GM21529 (cell line): Measurements from ENCODE around the gene SMIM26.
"Not testable (repeated sequence)": the region's sequence is repeated elsewhere in the genome, so short reads cannot be mapped to it uniquely, and the experiment has no call there.

Experiments used
- ATAC-seq: cut with Tn5 transposase; IDR thresholded peaks from one replicate; pipeline ENCODE4 v1.9.1; 2021; ENCODE audit not compliant: unreplicated experiment

The SMIM26 gene, protein sequence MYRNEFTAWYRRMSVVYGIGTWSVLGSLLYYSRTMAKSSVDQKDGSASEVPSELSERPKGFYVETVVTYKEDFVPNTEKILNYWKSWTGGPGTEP

DNA sequence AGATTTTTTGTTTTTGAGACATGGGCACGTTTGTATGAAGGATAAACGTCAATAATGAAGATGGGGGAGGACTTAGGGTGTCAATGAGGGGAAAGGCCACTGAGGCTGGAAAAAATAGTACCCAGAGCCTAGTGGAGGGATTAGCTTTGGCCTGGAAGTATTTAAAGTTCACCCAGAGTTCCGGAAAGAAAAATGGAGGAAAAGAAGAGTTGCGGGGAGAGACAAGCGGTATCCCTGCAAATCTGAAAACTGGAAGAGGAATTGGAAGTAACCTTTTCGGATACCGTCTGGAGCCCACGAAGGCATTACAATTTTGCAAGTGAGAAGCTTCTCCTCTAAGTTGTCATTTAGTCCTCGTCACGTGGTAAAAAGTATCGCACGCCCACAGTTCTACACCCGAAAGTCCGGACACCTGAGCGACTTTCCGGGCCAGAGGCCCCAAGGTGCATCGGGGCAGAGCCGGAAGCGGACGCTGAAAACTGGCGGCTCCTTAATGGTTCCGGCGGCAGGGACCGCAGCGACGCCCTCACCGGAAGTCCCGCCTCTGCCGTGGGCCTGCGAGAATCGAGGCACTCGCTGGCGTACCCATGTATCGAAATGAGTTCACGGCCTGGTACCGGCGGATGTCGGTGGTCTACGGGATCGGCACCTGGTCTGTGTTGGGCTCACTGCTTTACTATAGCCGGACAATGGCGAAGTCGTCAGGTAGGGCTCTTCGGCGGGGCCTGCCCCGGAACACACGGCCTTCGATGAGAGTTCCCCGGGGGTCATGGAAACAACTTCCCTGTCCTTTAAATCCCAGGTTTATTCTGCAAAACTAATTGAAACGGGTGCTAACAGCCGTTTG, at the start of gene SMIM26:
TSS of gene SMIM26 (plus strand) at position 541 of the 847 bp plus-strand sequence. CDS start at position 588, 47 bp downstream.
- peak; percentile 98 for ATAC-seq

DNA sequence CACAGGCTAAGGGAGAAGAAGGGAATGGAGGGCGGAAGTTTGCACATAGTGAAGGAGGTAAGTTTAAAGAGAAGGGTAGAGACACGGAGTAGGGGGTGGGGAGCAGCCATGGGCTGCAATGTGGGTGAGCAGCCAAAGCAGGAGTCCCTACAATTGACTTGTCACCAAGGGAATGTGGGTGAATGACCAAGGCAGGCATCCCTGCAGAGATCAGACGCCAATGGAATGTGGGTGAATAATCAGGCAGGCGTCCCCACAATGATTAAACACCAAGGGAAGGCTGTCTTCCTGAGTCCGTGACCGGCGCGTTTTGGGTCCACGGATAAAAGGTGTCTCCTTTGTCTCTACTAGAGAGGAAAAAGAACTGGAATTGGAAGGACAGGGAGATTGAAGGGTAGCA, 45.2 kb upstream of the SMIM26 start:
- not testable (repeated sequence) for ATAC-seq

DNA sequence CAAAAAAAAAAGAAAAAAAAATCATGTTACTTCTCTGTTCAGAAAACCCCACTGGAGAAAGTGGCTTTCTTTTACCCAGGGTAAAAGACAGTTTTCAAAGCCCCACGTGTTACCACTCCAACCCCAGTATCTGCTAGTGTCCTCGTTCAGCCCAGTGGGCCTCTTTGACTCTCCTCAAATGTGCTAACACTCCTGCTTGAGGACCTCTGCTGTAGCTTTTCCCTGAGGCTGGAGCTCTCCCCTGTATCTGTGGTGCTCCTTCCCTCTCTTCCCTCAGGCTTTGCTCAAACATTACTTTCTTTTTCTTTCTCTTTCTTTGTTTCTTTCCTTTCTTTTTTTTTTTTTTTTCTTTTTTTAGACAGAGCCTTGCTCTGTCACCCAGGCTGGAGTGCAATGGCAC, 44.2 kb upstream of the SMIM26 start:
- no peak for ATAC-seq

DNA sequence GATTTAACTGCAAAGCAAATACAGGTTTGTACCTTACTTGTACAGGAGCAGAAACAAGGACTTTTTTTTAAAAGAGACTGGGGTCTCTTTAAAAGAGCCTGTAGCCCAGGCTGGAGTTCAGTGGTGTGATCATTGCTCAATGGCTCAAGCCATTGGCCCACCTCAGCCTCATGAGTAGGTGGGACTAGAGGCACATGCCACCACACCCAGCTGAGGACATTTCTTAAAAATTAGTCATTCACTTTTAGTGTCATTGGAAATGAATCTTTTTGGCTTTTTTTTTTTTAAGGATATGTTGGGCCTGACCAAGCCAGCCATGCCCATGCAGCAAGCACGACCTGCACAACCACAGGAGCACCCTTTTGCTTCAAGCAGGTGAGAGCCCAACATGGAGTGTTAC, 42.6 kb upstream of the SMIM26 start:
- ATAC-seq = no peak

DNA sequence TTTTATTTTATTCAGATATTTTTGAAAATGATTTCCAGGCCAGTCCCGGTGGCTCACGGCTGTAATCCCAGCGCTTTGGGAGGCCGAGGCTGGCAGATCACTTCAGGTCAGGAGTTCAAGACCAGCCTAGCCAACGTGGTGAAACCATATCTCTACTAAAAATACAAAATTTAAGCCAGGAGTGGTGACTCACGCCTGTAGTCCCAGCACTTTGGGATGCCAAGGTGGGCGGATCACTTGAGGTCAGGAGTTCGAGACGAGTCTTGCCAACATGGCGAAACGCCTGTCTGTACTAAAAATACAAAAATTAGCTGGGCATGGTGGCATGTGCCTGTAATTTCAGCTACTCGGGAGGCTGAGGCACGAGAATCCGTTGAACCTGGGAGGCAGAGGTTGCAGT, 40.5 kb upstream of the SMIM26 start:
- not testable (repeated sequence) for ATAC-seq

DNA sequence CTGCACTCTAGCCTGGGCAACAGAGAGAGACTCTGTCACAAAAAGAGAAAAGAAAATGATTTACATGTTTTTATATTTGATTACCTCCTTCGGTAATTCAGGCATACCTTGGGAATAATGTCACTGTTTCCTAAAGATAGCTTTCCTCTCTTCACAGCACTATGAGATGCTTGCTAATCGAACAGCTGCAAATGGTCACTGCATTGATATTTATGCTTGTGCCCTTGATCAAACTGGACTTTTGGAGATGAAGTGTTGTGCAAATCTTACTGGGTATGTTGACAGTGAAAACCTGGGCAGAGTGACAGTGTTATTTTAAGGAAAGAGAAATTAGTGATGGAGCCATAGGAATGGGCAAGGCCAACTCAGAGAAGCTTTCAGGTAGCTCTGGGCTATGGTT, 39.9 kb upstream of the SMIM26 start:
- no peak for ATAC-seq

DNA sequence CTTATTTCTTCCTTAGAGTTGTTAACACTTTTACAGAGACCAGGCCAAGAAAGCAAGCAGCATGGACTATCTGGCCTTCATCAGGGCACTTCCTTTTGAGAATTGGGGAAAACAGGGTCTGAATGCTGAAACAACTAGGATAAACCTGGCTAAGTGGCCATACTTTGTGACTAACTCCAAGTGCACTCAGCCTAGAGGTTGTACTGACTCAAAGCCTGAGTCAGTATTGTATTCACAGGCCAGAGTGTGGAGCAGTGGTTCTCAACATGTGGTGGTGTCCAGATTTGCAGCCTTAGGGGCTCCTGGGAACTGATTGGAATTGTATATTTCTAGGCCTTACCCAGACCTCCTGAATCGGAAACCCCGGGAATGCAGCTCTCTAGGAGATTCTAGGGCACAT, 39.4 kb upstream of the SMIM26 start:
- ATAC-seq = no peak

DNA sequence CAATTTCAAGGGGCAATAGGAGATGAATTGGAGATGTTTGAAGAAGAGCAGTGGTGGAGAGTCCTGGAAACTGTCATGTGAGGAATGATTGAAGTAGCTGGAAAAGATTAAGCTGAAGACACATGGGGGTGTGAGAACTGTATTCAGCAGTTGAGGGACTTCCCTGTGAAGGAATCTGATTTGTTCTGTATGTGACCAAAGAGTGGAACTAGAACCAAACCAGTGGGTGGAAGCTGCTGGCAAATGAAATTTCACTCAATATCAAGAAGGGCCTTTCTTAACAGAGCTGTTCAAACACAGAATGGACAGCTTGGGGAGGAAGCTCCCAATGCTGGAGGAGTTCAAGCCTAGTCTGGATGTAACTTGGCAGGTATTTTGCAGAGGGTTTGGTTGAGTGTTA, 38.2 kb upstream of the SMIM26 start:
- ATAC-seq = no peak

DNA sequence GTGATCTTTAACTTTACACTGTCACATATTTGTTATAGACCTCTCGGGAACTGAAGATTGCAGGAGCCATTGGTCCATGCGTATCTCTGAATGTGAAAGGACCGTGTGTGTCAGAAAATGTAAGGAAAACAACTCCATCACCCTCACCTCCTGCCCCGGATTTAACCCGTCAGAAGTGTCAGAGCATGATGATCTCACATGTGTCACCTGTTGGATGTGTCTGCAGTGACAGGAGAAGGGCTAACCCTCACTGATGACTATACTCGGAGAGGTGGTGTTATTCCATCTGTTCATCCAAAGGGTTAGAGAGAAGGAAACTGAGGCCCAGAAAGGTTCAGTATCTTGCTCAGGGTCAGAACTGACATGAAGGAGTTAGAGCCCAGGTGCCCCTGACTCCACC, 34.6 kb upstream of the SMIM26 start:
- ATAC-seq = no peak

DNA sequence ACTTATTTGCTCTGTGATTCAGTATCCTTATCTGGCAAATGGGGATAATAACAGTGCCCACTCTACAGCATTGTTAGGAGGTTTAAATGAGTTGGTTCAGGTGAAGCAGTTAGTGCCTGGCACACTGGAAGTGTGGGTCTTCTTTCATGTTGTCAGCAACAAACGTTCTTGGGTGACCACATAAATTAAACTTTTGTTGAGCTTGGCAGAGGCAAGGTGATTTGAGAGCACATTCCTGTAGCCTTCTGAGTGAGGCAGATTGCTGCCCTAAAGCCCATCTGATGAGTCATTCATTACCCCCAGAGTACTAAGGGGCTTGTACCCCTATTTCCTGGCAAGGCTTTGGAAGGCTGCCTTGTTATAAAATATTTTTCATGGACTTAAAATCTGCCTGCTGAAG, 33.7 kb upstream of the SMIM26 start:
- ATAC-seq = no peak

DNA sequence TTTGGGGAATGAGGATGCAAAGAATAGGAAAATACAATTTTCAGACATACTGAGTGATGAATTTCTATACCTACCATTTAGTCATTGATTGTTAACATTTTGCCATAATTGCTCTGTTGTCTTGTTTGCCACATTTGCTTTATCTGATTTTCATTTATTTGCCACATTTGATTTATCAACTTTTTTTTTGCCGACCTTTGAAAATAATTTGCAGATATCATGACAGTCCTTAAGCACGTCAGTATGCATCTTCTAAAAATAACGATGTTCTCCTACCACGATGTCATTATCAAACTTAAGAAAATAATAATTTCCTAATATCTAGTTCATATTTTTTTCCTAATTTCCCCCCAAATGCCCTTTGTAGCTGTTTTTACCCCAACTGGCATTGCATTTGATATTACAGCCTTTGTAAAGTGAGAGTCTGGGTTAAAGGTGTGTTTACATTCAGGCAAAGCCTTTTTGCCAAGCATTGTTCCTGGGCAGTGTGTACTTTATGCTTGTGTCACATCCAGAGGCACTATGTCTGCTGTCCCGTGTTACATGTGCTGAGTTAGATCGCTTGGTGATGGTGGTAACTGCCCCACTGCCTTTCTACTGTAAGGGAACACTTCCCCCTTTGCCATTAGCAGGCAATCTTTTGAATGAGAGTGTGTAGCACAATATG, 33.1 kb upstream of the SMIM26 start:
- no peak for ATAC-seq

DNA sequence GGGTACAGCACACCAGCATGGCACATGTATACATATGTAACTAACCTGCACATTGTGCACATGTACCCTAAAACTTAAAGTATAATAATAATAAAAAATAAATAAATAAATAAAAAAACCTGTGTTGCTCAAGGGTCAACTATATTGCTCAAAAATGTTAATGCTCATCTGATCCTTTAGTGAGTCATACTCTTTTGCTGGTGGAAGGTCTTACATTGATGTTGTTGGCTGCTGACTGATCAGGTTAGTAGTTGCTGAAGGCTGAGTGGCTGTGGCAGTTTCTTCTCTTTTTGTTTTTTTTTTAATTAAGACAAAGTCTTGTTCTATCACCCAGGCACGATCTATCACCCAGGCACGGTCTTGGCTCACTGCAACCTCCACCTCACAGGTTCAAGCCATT, 29.6 kb upstream of the SMIM26 start:
- no peak for ATAC-seq

DNA sequence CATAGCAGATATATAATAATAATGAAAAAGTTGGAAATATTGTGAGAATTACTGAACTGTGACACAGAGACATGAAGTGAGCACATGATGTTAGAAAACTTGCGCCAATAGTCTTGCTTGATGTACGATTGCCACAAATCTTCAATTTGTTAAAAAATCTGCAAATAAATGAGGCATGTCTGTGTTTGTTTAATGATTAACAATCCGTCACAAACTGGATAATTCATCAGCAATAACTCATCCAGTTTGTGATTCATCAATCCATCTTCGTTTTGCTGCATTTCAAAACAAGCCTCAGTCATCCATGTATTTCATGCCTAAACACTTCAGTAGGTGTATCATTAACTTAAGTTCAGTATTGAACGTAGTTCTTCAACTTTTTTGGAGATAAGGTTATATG, 25.5 kb upstream of the SMIM26 start:
- no peak for ATAC-seq

DNA sequence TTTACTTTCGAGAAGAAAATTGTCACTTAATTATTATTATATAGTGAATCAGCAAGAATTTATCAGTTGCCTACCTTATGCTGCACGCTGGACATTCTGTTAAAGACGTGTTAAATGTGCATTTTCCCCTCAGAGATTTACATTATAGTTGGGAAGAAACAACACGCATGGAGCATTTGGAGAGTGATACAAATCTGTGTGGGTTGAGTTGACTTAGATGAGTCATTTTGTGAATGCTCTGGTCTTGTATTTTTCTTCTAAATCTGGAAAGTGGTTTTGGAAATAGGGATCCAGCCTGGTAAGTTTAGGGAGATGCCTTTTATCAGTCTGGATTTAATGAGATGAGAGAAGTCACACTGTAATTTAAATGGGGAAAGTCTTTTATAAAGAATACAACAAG, 24.0 kb upstream of the SMIM26 start:
- no peak for ATAC-seq

DNA sequence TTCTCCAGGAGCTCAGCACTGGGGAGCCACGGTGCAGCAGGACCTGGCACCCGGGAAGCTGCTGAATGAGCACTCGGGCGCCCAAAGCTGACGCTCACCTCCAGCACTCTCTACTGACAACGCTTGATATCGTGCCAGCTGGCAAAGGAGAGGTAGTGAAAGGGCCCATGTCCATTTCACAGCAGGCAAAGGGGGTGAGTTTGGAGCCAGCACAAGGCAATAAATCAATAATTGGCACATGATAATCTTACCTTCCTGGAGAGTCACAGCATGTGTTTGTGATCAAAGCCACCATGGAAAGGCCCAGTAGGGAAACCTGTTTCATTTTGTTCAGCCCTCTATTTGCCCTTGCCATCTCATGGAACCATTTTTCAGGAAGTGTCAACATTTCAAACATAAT, 23.3 kb upstream of the SMIM26 start:
- ATAC-seq = no peak

DNA sequence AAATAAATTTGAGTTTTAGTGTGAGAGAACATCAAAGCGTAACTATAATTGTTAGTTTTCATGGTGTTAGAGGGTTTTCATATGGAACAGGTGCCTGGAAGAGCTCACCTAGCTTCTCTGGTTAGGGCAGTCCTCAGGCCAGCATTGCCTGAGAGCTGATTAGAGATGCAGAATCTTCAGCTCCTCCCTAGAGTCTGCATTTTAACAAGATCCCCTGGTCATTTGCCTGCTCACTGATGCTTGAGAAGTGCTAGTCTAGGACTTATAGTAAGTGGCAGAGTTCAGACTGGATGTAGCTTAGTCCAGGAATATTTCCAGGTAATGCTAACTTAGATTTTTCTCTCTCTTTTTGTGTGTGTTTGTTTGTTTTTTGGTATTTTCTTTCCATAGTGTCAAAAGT, 21.7 kb upstream of the SMIM26 start:
- no peak for ATAC-seq

DNA sequence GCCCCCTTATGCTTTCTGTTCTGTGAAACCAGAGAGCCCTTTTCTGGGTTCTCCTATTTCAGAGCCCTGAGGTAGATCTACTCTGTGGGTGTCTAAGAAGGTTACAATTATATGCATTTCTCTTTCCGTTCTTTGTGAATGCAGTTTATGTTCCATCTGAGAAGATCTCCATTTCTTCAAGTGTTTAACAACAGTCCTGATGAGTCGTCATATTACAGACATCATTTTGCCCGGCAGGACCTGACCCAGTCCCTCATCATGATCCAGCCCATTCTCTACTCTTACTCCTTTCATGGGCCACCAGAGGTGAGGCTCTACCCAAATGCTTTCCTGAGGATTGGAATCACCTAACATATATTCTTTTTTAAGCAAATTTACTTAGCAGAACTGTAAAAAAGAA, 18.8 kb upstream of the SMIM26 start:
- no peak for ATAC-seq

DNA sequence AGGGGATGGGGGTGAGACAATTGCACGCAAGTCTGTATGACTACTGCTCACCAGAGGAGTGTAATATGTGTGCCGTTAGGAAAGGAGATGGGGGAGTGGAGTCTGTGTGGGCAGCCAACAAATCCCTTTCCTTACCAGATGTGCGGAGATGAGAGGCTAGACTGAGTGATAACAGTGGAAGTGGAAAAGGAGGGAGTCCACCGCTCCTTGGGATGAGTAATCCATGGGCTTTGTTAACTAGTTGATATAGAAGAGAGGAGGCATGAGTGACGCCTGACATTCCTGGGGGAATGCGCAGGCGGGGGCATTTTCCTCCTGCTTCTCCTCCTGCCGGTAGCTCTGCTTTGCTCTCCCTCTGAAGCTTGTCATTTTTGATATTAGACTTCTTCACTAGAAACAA, 13.5 kb upstream of the SMIM26 start:
- ATAC-seq = no peak

DNA sequence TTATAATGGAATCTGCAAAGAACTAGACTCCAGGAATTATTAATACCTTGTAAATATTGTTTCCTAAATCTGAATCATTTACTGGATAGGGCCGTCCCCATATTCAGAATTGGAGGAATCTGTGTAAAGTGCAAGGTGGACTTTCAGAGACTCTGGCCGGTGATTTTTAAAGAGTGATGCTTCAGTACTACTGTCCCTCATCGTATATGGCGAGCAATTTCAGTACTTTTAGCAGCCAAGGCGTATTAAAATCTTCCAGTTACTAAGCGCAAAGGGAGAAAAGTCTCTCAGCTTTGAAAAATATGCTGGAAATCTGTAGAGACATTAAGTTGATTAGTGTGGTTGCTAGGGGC, 483 bp downstream of the SMIM26 start:
- ATAC-seq = peak; percentile 10

DNA sequence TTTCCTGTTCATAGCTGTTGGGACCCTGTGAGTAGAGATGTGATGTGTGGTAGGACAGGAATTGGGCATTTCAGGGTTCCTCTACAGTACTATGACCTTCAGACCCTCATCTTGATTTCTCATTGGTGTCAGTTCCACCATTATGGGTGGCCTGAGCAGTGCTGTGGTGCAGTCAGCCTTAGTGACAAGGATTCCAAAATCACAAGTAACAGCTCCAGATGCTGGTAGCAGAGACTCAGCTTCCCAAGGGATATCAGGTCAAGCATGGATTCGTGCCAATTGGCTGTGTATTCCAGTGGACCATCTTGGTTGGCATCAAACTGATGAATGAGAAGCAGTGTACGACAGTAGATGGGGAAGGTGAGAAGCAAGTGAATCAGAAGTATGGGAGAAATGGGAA, 3.8 kb downstream of the SMIM26 start:
- no peak for ATAC-seq

DNA sequence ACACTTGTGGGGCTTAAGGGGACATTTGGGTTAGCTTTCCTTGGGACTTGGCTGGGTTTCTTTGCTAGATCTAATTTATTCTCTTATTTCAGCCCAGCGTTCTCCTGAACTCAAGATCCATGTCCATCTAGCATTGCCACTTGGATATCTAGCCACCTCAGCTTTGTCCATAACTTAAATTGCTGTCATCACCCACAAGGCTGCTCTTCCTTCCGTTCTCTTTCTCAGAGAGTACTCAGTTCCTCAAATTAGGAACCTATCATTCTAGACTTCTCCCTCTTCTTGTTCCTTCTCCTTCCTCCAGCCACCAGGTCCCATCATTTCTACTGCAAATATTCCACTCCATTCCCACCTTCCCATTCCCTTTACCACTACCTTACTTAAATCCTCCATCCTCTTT, 4.3 kb downstream of the SMIM26 start:
- ATAC-seq = no peak

DNA sequence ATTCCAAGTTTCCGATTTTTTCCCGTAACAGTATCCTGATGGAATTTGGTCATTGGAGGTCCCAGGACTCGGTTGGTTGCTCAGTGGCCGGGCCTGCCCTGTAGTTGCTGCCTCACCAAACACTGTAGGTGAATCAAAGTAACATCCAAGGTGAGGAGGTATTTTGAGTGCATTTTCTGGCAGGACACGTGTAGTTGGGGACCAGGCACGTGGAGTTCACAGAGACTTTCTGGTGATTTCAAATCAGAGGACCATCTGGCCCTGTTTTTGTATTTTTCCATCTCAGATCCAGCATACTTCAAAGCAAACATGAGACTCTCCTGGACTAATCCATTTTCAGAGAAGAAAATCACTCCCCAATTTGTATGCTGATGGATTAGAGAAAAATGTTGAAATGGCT, 10.7 kb downstream of the SMIM26 start:
- no peak for ATAC-seq

DNA sequence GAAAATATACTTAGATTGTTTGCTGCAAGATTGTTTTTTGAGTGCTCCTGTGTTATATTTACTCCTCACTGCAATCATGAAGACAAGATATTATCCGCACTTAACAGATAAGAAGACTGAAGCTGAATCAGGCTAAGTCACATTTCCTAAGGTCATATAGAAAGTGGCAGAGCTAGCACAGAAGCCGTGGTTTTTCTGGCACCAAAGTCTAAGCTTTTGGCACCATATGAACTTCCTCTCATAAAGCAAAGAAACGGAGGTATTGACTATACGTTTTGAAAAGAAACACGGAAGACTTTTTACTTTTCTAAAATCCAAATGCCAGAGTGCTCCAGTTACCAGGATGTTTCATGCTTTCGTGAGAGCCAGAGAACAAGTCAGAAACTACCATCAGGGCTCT, 11.3 kb downstream of the SMIM26 start:
- ATAC-seq = no peak
